Measurements from ENCODE around the gene GRK2.
A peak's percentile ranks its signal among the peaks of the same experiment; 100 is the strongest.
"Not testable (repeated sequence)": the region's sequence is repeated elsewhere in the genome, so short reads cannot be mapped to it uniquely, and the experiment has no call there.

The GRK2 gene

DNA sequence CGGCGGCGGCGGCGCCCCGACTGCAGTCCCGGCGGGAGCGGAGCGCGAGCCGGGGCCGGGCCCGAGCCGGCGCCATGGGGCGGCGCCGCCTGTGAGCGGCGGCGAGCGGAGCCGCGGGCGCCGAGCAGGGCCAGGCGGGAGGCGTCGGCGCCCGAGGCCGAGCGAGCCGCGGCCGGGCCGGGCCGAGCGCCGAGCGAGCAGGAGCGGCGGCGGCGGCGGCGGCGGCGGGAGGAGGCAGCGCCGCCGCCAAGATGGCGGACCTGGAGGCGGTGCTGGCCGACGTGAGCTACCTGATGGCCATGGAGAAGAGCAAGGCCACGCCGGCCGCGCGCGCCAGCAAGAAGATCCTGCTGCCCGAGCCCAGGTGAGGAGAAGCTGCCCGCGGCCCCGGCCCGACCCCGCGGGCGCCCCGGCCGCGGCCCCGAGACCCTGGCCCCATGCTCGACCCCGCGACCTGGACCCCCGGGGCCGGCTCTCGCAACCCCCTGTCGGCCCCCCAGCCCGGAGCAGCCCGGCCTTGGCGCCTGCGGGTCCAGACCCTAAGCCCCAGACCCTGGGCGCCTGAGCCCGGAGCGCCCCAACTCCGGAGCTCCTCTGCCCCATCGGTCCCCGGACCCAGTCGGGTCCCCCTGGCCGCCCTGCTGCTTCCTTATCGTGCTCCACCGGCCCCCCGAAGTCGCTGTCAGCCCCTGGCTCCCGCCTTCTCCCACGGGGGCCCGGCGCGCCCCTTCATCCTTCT, at the start of gene GRK2:
Gene GRK2, plus strand, starts transcription at position 25 of the 739 bp plus-strand sequence. Its CDS starts 227 bp downstream, at position 252.
- TF ChIP-seq, protein P1, sequence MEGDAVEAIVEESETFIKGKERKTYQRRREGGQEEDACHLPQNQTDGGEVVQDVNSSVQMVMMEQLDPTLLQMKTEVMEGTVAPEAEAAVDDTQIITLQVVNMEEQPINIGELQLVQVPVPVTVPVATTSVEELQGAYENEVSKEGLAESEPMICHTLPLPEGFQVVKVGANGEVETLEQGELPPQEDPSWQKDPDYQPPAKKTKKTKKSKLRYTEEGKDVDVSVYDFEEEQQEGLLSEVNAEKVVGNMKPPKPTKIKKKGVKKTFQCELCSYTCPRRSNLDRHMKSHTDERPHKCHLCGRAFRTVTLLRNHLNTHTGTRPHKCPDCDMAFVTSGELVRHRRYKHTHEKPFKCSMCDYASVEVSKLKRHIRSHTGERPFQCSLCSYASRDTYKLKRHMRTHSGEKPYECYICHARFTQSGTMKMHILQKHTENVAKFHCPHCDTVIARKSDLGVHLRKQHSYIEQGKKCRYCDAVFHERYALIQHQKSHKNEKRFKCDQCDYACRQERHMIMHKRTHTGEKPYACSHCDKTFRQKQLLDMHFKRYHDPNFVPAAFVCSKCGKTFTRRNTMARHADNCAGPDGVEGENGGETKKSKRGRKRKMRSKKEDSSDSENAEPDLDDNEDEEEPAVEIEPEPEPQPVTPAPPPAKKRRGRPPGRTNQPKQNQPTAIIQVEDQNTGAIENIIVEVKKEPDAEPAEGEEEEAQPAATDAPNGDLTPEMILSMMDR (IDR thresholded peaks at IDR 0.05; ENCODE audit: low read depth, low read length) = no peak
- H3K4me3 ChIP-seq (ENCODE audit: low read depth, low read length) = peak within 1 kb of the TSS; percentile 84

DNA sequence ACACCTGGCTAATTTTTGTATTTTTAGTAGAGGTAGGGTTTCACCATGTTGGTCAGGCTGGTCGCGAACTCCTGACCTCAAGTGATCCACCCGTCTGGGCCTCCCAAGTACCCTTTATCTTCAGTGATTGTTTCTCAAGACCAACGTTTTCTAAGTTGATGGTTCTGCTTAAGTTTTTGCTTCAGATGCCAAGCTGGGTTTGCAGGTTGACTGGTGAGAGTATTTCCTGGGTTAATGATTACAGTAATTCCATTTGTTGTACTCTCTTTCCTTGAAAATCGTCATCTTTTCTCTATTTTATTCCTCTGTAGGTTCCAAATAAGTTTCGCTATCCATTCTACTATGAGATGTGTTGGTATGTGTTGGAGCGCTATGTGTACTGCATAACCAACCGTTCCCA, 38.5 kb upstream of the GRK2 start:
- TF ChIP-seq, protein P1 (IDR thresholded peaks at IDR 0.05; ENCODE audit: low read depth, low read length) = no peak
- H3K4me3 ChIP-seq (ENCODE audit: low read depth, low read length) = no peak overlapping the region

DNA sequence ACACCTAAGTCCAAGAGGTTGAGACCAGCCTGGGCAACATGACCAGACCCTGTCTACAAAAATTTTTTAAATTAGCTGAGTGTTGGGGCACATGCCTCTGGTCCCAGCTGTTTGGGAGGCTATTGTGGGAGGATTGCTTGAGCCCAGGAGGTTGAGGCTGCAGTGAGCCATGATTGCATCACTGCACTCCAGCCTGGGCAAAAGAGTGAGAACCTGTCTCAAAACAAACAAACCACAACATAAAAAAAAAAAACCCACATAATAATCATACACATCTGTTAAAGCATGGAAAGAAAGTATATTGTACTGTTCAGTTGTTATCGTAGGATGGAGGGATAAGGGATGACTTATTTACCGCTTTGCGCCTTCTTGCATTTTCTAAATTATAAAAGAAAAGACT, 35.9 kb upstream of the GRK2 start:
- no peak overlapping the region for H3K4me3 ChIP-seq (ENCODE audit: low read depth, low read length)
- TF ChIP-seq, protein P1 (IDR thresholded peaks at IDR 0.05; ENCODE audit: low read depth, low read length) = no peak

DNA sequence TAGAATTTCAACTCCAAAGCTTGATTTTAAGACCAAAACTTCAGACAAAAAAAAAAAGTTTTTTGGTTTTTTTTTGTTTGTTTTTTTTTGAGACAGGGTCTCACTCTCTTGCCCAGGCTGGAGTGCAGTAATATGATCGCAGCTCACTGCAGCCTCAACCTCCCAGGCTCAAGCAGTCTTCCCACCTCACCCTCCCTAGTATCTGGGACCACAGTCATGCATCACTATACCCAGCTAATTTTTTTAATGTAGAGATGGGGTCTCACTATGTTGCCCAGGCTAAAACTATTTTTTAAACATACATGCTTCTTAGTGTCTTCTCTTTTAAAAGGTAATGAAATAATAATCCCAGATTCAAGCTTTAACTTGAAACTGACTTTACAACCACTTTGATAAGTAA, 35.4 kb upstream of the GRK2 start:
- TF ChIP-seq, protein P1 (IDR thresholded peaks at IDR 0.05; ENCODE audit: low read depth, low read length) = no peak
- H3K4me3 ChIP-seq (ENCODE audit: low read depth, low read length) = no peak overlapping the region

DNA sequence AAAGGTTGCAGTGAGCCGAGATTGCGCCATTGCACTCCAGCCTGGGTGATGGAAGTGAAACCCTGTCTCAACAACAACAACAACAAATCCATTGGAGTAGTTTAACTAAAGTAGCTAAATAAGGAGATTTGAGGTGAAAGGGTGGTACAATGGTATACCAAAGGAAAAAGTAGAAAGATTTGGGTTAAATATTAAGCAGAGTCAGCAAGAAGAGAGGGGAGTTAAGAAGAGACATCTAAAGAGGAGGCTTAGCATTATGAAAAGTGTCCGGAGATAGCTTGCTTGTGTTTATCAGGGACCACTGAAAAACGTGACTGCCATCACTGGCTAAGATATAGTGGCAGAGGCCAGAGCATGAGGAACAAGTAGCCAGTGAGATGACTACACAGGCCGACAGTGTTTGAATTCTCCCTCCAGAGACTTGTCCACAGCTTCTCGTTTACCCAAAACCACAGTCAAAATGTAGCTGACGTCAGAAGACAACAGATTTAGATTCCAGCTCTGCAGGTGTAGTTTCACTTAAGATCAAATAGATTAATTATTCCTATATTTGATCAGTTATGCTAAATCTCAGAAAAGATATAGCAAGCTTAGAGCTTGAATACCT, 32.6 kb upstream of the GRK2 start:
- no peak overlapping the region for H3K4me3 ChIP-seq (ENCODE audit: low read depth, low read length)
- TF ChIP-seq, protein P1 (IDR thresholded peaks at IDR 0.05; ENCODE audit: low read depth, low read length) = no peak

DNA sequence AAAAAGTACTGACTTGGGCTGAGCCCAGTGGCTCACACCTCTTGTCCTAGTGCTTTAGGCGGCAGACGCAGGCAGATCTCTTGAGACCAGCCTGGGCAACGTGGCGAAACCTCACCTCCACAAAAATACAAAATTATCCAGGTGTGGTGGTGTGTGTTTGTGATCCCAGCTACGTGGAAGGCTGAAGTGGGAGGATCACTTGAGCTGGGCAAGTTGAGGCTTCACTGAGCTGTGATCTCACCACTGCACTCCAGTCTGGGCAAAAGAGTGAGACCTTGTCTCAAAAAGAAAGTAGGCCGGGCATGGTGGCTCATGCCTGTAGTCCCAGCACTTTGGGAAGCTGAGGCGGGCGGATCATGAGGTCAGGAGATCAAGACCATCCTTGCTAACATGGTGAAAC, 31.7 kb upstream of the GRK2 start:
- not testable (repeated sequence) for H3K4me3 ChIP-seq (ENCODE audit: low read depth, low read length)

DNA sequence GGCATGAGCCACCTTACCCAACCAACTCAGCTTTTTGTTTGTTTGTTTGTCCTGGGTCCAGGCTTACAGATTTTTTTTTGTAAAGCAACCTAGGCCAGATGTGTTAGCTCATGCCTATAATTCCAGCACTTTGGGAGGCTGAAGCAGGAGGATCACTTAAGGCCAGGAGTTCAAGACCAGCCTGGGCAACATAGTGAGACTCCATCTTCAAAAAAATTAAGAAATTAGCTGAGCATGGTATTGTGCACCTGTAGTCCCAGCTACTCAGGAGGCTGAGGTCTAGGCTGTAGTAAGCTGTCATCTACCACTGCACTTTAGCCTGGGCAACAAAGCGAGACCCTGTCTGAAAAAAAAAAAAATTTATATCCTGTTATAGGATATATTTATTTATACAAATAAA, 28.7 kb upstream of the GRK2 start:
- TF ChIP-seq, protein P1 (IDR thresholded peaks at IDR 0.05; ENCODE audit: low read depth, low read length) = no peak
- H3K4me3 ChIP-seq (ENCODE audit: low read depth, low read length) = no peak overlapping the region
